Measurements from ENCODE around the gene SPATA31C2.
"Not testable (repeated sequence)": the region's sequence is repeated elsewhere in the genome, so short reads cannot be mapped to it uniquely, and the experiment has no call there.

Gene SPATA31C2

GRCh38 chr9:88123413-88123812 is 14.9 kb downstream of the SPATA31C2 start:
- DNase-seq: not testable (repeated sequence)

GRCh38 chr9:88118121-88118520 is 20.2 kb downstream of the SPATA31C2 start:
- not testable (repeated sequence) for DNase-seq

- DNase-seq: not testable (repeated sequence)
Measured at GRCh38 chr9:88114968-88115612, 23.2 kb downstream of the SPATA31C2 start.

- DNase-seq: not testable (repeated sequence)
Measured at GRCh38 chr9:88114283-88114967, 23.9 kb downstream of the SPATA31C2 start.

- not testable (repeated sequence) for DNase-seq
Measured at GRCh38 chr9:88113156-88114130, 24.8 kb downstream of the SPATA31C2 start.

- DNase-seq: no peak
Measured at GRCh38 chr9:88110026-88110425, 28.2 kb downstream of the SPATA31C2 start.

GRCh38 chr9:88108779-88109178 is 29.5 kb downstream of the SPATA31C2 start:
- no peak for DNase-seq

- DNase-seq: no peak
Measured at GRCh38 chr9:88106492-88106891, 31.8 kb downstream of the SPATA31C2 start.

GRCh38 chr9:88092797-88093331 is 45.4 kb downstream of the SPATA31C2 start:
- no peak for DNase-seq

- DNase-seq: no peak
Measured at GRCh38 chr9:88090151-88090581, 48.1 kb downstream of the SPATA31C2 start.

- no peak for DNase-seq
Measured at GRCh38 chr9:88087906-88088305, 50.4 kb downstream of the SPATA31C2 start.

- DNase-seq: no peak
Measured at GRCh38 chr9:88085476-88085875, 52.8 kb downstream of the SPATA31C2 start.

GRCh38 chr9:88084357-88085183 is 53.7 kb downstream of the SPATA31C2 start:
- no peak for DNase-seq
